Measurements from ENCODE around the gene COL4A5.

COL4A5 gene

GRCh38 chrX:108640817-108641216 lies 201.2 kb downstream of the COL4A5 start:
- DNase-seq (ENCODE audit: low read depth, low spot score): no peak

- no peak for DNase-seq (ENCODE audit: low read depth, low spot score)
These were observed 202.1 kb downstream of the COL4A5 start for GRCh38 chrX:108641589-108642272.

GRCh38 chrX:108642273-108642628 lies 202.6 kb downstream of the COL4A5 start:
- no peak for DNase-seq (ENCODE audit: low read depth, low spot score)

- no peak for DNase-seq (ENCODE audit: low read depth, low spot score)
These were observed 225.1 kb downstream of the COL4A5 start for GRCh38 chrX:108664701-108665100.

- DNase-seq (ENCODE audit: low read depth, low spot score): no peak
These were observed 226.5 kb downstream of the COL4A5 start for GRCh38 chrX:108666101-108666500.

- no peak for DNase-seq (ENCODE audit: low read depth, low spot score)
These were observed 231.9 kb downstream of the COL4A5 start for GRCh38 chrX:108671526-108671925.

GRCh38 chrX:108696690-108697089 lies 257.1 kb downstream of the COL4A5 start:
- no peak for DNase-seq (ENCODE audit: low read depth, low spot score)

GRCh38 chrX:108699368-108699767 lies 259.7 kb downstream of the COL4A5 start:
- DNase-seq (ENCODE audit: low read depth, low spot score): peak; percentile 7

GRCh38 chrX:108701633-108702032 lies 262.0 kb downstream of the COL4A5 start:
- no peak for DNase-seq (ENCODE audit: low read depth, low spot score)

- no peak for DNase-seq (ENCODE audit: low read depth, low spot score)
These were observed 262.9 kb downstream of the COL4A5 start for GRCh38 chrX:108702530-108702929.

- no peak for DNase-seq (ENCODE audit: low read depth, low spot score)
These were observed 265.2 kb downstream of the COL4A5 start for GRCh38 chrX:108704839-108705238.

- DNase-seq (ENCODE audit: low read depth, low spot score): no peak
These were observed 273.2 kb downstream of the COL4A5 start for GRCh38 chrX:108712886-108713285.

GRCh38 chrX:108722561-108722960 lies 282.9 kb downstream of the COL4A5 start:
- no peak for DNase-seq (ENCODE audit: low read depth, low spot score)

- no peak for DNase-seq (ENCODE audit: low read depth, low spot score)
These were observed 287.1 kb downstream of the COL4A5 start for GRCh38 chrX:108726748-108727147.

GRCh38 chrX:108731153-108731552 lies 291.5 kb downstream of the COL4A5 start:
- no peak for DNase-seq (ENCODE audit: low read depth, low spot score)

- DNase-seq (ENCODE audit: low read depth, low spot score): no peak
These were observed 293.1 kb downstream of the COL4A5 start for GRCh38 chrX:108732630-108733321.

- no peak for DNase-seq (ENCODE audit: low read depth, low spot score)
These were observed 294.8 kb downstream of the COL4A5 start for GRCh38 chrX:108734426-108734825.

GRCh38 chrX:108735091-108735678 lies 295.5 kb downstream of the COL4A5 start:
- no peak for DNase-seq (ENCODE audit: low read depth, low spot score)

GRCh38 chrX:108735679-108736508 lies 296.3 kb downstream of the COL4A5 start:
- DNase-seq (ENCODE audit: low read depth, low spot score): no peak

- DNase-seq (ENCODE audit: low read depth, low spot score): no peak
These were observed 297.2 kb downstream of the COL4A5 start, which contains the start of gene IRS4 for GRCh38 chrX:108736509-108737479. IRS4 (minus strand) TSS chrX:108736563.

GRCh38 chrX:108737754-108738153 lies 298.1 kb downstream of the COL4A5 start:
- no peak for DNase-seq (ENCODE audit: low read depth, low spot score)
